Endothelial cell of umbilical vein (primary cell): ENCODE results near the gene CHST3. TPM values are rescaled to one million over a fixed set of nuclear protein-coding genes. Genes with fewer than 3 reads are reported as not detected.
A peak's percentile ranks its signal among the peaks of the same experiment; 100 is the strongest.

Experiments used
- BruUV-seq: library from RNA; stranded (reverse); fragments of 400-500 nt; replicated peaks from 2 replicates; lab custom pipeline; 2021; lab: Mats Ljungman, UMichigan
- CTCF ChIA-PET: fragments of 300-600, 350-600 bp; sonication (Branson Sonifier 250); formaldehyde crosslinking; loops from one replicate; lab custom pipeline; 2021; ENCODE audit warnings: antibody characterized with exemption, inconsistent platforms; lab: Charles Lee
- POLR2A ChIA-PET: fragments of 300-600, 350-600 bp; sonication (Branson Sonifier 250); formaldehyde crosslinking; loops from one replicate; lab custom pipeline; 2021; ENCODE audit warnings: antibody characterized with exemption, inconsistent platforms; lab: Charles Lee
- DNase-seq: peaks from one replicate; pipeline ENCODE4 v3.0.0-alpha.2; 2011; ENCODE audit warnings: low read depth, low spot score
- FAIRE-seq: peaks from 2 replicates; lab custom pipeline; 2011; peaks lifted over from hg19 to GRCh38; lab: Jason Lieb, UNC
- H2AFZ ChIP-seq: 2 replicates; pipeline ENCODE4 v1.6.0; 2012; ENCODE audit warnings: low read depth, low read length, control low read depth, inconsistent platforms
- H3K27ac ChIP-seq: 2 replicates; pipeline ENCODE4 v1.5.1; 2011; ENCODE audit warnings: low read depth, mild to moderate bottlenecking, control low read depth, low read length, moderate library complexity; ENCODE audit not compliant: insufficient read depth
- H3K27me3 ChIP-seq, 2 experiments: 2 replicates each; pipeline versions ENCODE4 v1.6.0 to v1.6.1; 2011; ENCODE audit warnings: low read length in 2 of 2, mixed read lengths in 1 of 2; ENCODE audit not compliant: control insufficient read depth in 2 of 2, insufficient read depth in 2 of 2
- H3K36me3 ChIP-seq, 2 experiments: 2 replicates in 1 of 2; 3 replicates in 1 of 2; pipeline ENCODE4 v1.5.1; 2011; ENCODE audit warnings: low read length in 2 of 2, mild to moderate bottlenecking in 1 of 2, moderate library complexity in 1 of 2; ENCODE audit not compliant: control insufficient read depth in 2 of 2, insufficient read depth in 2 of 2; ENCODE audit errors: extremely low read depth in 1 of 2
- H3K4me1 ChIP-seq: 3 replicates; pipeline ENCODE4 v1.5.1; 2011; ENCODE audit warnings: mild to moderate bottlenecking, low read length; ENCODE audit not compliant: control insufficient read depth, insufficient read depth; ENCODE audit errors: extremely low read depth
- H3K4me2 ChIP-seq: 2 replicates; pipeline ENCODE4 v1.6.1; 2011; ENCODE audit warnings: low read length, control low read depth, mixed read lengths; ENCODE audit not compliant: insufficient read depth
- H3K4me3 ChIP-seq, 3 experiments: fragments of 200-600 bp in 1 of 3; sonication (generic), shearing (Covaris generic) in 1 of 3; replicated peaks in 1 of 3; 2 replicates each; pipeline ENCODE4 v1.5.1; 2011 to 2016; ENCODE audit warnings: control low read depth in 3 of 3, low read length in 3 of 3, mild to moderate bottlenecking in 2 of 3, inconsistent platforms in 1 of 3, low read depth in 1 of 3, moderate library complexity in 1 of 3; ENCODE audit not compliant: insufficient read depth in 1 of 3
- H3K79me2 ChIP-seq: 2 replicates; pipeline ENCODE4 v1.6.0; 2012; ENCODE audit warnings: low read length, inconsistent platforms; ENCODE audit not compliant: control insufficient read depth, insufficient read depth
- H3K9ac ChIP-seq: replicated peaks from 2 replicates; pipeline ENCODE3; 2011; ENCODE audit warnings: low read length, control low read depth; ENCODE audit not compliant: insufficient read depth; ENCODE audit errors: extremely low read depth
- H3K9me1 ChIP-seq: replicated peaks from 3 replicates; pipeline ENCODE4 v1.6.0; 2011; ENCODE audit warnings: mild to moderate bottlenecking, low read length; ENCODE audit not compliant: control insufficient read depth, insufficient read depth; ENCODE audit errors: extremely low read depth
- H3K9me3 ChIP-seq: replicated peaks from 2 replicates; pipeline ENCODE4 v1.5.1; 2012; ENCODE audit warnings: low read length, inconsistent platforms; ENCODE audit not compliant: control insufficient read depth, insufficient read depth
- H4K20me1 ChIP-seq: replicated peaks from 2 replicates; pipeline ENCODE3; 2011; ENCODE audit warnings: mild to moderate bottlenecking, low read length; ENCODE audit not compliant: control insufficient read depth, insufficient read depth; ENCODE audit errors: extremely low read depth
- EZH2 ChIP-seq: IDR thresholded peaks from 2 replicates; pipeline ENCODE4 v1.6.1; 2012; ENCODE audit warnings: borderline replicate concordance, low read depth, mild to moderate bottlenecking, moderate library complexity, low read length, inconsistent platforms; ENCODE audit not compliant: severe bottlenecking
- FOS ChIP-seq: IDR thresholded peaks from 2 replicates; pipeline ENCODE4 v1.6.1; 2011; ENCODE audit warnings: mild to moderate bottlenecking, low read length, moderate library complexity, borderline replicate concordance; ENCODE audit not compliant: insufficient read depth
- GATA2 ChIP-seq: IDR thresholded peaks from 2 replicates; pipeline ENCODE4 v1.7.0; 2011; ENCODE audit warnings: low read depth, mild to moderate bottlenecking, moderate library complexity, mixed read lengths, low read length; ENCODE audit not compliant: insufficient read length, insufficient read depth
- JUN ChIP-seq: IDR thresholded peaks from 2 replicates; pipeline ENCODE4 v1.6.1; 2011; ENCODE audit warnings: borderline replicate concordance, low read depth; ENCODE audit not compliant: insufficient read length, insufficient read depth
- MYC ChIP-seq: IDR thresholded peaks from one replicate; pipeline ENCODE4 v1.6.1; 2011; ENCODE audit warnings: mild to moderate bottlenecking, low read depth, low read length
- POLR2A ChIP-seq: IDR thresholded peaks from 2 replicates; pipeline ENCODE4 v1.6.1; 2012; ENCODE audit warnings: low read depth, mild to moderate bottlenecking, control low read depth, low read length
- POLR2AphosphoS5 ChIP-seq: IDR thresholded peaks from 2 replicates; pipeline ENCODE4 v1.6.1; 2012; ENCODE audit warnings: low read depth, mild to moderate bottlenecking, control low read depth, low read length, moderate library complexity; ENCODE audit not compliant: insufficient read depth
- dilution Hi-C: fragments of 300-500 bp; cut with MboI; formaldehyde crosslinking; loops from one replicate; pipeline ENCODE4 v1.15.0; 2019; ENCODE audit warnings: low sequenced_read_pairs; ENCODE audit not compliant: extremely low pct_ligation_motif_present
- intact Hi-C: fragments of 100-400 bp; cut with micrococcal nuclease; formaldehyde crosslinking; loops from one replicate; pipeline ENCODE4 v1.10.0; 2022
- polyA plus RNA-seq, 4 experiments: library from polyadenylated mRNA; depleted of rRNA in 3 of 4; stranded (reverse) in 3 of 4; unstranded in 1 of 4; fragments of >200 nt; gene quantifications; 2 replicates each; pipeline versions ENCODE4 v1.2.1 to v1.2.3, GENCODE V29; 2011 to 2012; ENCODE audit warnings: missing spikeins in 1 of 4
- total RNA-seq: library from RNA; stranded (reverse); gene quantifications from 2 replicates; pipeline ENCODE4 v1.2.3, GENCODE V29; 2021
- TF ChIP-seq, protein P1 (sequence below), 2 donors: IDR thresholded peaks; 1 replicate in 1 of 2; 2 replicates in 1 of 2; pipeline ENCODE4 v1.5.1; 2011; ENCODE audit warnings: low read length in 2 of 2, mild to moderate bottlenecking in 2 of 2, moderate library complexity in 2 of 2, control low read depth in 1 of 2, inconsistent platforms in 1 of 2, low read depth in 1 of 2; ENCODE audit not compliant: insufficient read depth in 1 of 2; ENCODE audit errors: extremely low read depth in 1 of 2
- TF ChIP-seq, protein P2 (sequence below): IDR thresholded peaks from 2 replicates; pipeline ENCODE4 v1.6.1; 2011; ENCODE audit not compliant: insufficient read depth, insufficient read length

The CHST3 gene
- total and polyA plus RNA-seq, 2 donors (not counting 3 experiments of a cell fraction or from before 2014, with no cell fraction given), result 5.5 to 11.5 TPM

DNA sequence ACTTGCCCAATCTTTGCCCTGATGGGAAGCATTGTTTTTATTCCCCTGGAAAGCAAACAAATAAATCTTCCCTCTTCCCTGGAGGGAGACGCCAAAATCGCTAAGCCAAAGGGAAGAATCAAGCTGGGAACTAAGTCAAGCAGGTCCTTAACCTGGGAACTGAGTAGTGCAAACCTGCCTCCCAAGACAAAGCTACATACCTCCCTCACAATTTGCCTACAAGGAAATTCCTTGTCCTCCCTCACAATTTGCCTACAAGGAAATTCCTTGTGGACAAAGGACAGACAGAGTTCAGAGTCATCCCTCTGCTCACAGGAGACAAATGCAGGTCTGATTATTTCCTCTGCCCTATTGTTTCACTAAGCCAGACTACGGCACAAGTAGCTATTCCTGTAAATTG is 73.6 kb downstream of the CHST3 start:
- CTCF ChIA-PET, result interaction anchor here (1.3 to 4.0 kb wide), 3 partner anchors 11 to 141 kb away, joined by 3 to 36 read pairs (median 5); no protein-coding TSS in a partner anchor
- no peaks in the 10 kb centered on the region for H3K9me3 ChIP-seq
- TF ChIP-seq MYC (no peak), POLR2AphosphoS5 (no peak), POLR2A (no peak), JUN (no peak), FOS (no peak), GATA2 (no peak), EZH2 (no peak)
- TF ChIP-seq, protein P1, sequence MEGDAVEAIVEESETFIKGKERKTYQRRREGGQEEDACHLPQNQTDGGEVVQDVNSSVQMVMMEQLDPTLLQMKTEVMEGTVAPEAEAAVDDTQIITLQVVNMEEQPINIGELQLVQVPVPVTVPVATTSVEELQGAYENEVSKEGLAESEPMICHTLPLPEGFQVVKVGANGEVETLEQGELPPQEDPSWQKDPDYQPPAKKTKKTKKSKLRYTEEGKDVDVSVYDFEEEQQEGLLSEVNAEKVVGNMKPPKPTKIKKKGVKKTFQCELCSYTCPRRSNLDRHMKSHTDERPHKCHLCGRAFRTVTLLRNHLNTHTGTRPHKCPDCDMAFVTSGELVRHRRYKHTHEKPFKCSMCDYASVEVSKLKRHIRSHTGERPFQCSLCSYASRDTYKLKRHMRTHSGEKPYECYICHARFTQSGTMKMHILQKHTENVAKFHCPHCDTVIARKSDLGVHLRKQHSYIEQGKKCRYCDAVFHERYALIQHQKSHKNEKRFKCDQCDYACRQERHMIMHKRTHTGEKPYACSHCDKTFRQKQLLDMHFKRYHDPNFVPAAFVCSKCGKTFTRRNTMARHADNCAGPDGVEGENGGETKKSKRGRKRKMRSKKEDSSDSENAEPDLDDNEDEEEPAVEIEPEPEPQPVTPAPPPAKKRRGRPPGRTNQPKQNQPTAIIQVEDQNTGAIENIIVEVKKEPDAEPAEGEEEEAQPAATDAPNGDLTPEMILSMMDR (IDR thresholded peaks at IDR 0.05; ENCODE audit: extremely low read depth in 1 of 2, insufficient read depth in 1 of 2, low read depth in 1 of 2, low read length in 2 of 2), result no peak
- TF ChIP-seq, protein P2, sequence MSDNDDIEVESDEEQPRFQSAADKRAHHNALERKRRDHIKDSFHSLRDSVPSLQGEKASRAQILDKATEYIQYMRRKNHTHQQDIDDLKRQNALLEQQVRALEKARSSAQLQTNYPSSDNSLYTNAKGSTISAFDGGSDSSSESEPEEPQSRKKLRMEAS, result no peak
- H3K4me1 ChIP-seq, result no peaks in the 10 kb centered on the region
- POLR2A ChIA-PET, result no interaction called here
- H3K36me3 ChIP-seq, result no peaks in the 10 kb centered on the region
- DNase-seq, result no peak
- no peaks in the 10 kb centered on the region for H3K9me1 ChIP-seq
- FAIRE-seq, result peak; percentile 12
- no peak overlapping the region for H3K4me2 ChIP-seq
- H2AFZ ChIP-seq, result no peak overlapping the region
- no peak overlapping the region for H3K4me3 ChIP-seq
- no peaks in the 10 kb centered on the region for H3K79me2 ChIP-seq
- no peak overlapping the region for H3K27ac ChIP-seq
- intact Hi-C loops (no loop called here), dilution Hi-C loops (no loop called here)
- BruUV-seq, result no TSS peak
- no peaks in the 10 kb centered on the region for H3K27me3 ChIP-seq
- no peak overlapping the region for H3K9ac ChIP-seq
- no peaks in the 10 kb centered on the region for H4K20me1 ChIP-seq
